ENCODE results near the gene ZCCHC3. TPM values are rescaled to one million over a fixed set of nuclear protein-coding genes. Genes with fewer than 3 reads are reported as not detected.
A peak's percentile ranks its signal among the peaks of the same experiment; 100 is the strongest.
"Not testable (repeated sequence)": the region's sequence is repeated elsewhere in the genome, so short reads cannot be mapped to it uniquely, and the experiment has no call there.

ZCCHC3 gene, protein sequence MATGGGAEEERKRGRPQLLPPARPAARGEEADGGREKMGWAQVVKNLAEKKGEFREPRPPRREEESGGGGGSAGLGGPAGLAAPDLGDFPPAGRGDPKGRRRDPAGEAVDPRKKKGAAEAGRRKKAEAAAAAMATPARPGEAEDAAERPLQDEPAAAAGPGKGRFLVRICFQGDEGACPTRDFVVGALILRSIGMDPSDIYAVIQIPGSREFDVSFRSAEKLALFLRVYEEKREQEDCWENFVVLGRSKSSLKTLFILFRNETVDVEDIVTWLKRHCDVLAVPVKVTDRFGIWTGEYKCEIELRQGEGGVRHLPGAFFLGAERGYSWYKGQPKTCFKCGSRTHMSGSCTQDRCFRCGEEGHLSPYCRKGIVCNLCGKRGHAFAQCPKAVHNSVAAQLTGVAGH
- total RNA-seq: 11.0 TPM
- long read RNA-seq, transcript ZCCHC3-201 (1 exons, 3,354 nt): major isoform, 15 of 15 reads
- long read RNA-seq, partial matches to known transcripts: 0 of 15 reads
- long read RNA-seq, other reads (novel, unspliced or antisense): 0 of 15 reads

- ATAC-seq (peak; percentile 96), DNase-seq (ENCODE audit: missing footprints) (peak; percentile 95)
- intact Hi-C loops (cut with DNase I): loop anchor here (1.0 to 2.0 kb wide), 2 partner anchors 13 to 27 kb away; no protein-coding TSS in a partner anchor
Measured at GRCh38 chr20:297098-297924, at the start of gene ZCCHC3. Gene ZCCHC3 (plus strand): TSS chr20:297570. CDS start chr20:297587, 17 bp downstream.

DNA sequence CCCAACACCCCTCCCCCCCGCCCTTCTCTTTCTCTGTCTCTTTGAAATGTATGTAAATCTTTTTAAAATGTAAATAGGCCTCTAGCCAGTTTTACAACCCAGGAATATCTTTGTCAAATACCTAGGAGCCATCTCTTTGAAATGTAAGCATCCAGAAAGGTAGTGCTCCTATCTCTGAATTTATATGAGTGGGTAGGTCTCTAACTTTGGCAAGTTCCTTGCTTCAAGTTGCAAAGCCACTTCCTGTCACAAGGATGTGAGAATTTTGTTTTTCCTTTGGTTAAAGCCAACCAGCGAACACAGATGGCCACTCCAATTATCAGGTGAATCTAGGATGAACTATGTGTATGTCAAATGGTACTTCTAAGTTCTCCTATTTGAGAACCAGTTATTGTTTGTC lies 46.0 kb upstream of the ZCCHC3 start:
- DNase-seq (ENCODE audit: missing footprints): no peak
- ATAC-seq: no peak
- intact Hi-C loops (cut with DNase I): no loop called here

GRCh38 chr20:252801-253200 lies 44.6 kb upstream of the ZCCHC3 start:
- intact Hi-C loops (cut with DNase I): no loop called here
- no peak for DNase-seq (ENCODE audit: missing footprints)
- no peak for ATAC-seq

DNA sequence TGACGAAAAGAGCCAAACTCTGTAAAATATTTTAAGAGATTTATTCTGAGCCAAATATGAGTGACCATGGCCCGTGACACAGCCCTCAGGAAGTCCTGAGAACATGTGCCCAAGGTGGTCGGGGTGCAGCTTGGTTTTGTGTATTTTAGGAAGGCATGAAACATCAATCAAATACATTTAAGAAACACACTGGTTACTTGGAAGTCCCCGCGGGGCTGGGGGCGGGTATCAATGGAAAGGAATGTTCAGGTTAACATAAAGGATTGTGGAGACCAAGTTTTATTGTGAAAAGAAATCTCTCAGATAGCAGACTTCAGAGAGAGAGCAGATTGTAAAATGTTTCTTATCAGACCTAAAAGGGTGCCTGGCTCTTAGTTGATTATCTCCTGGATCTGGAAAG lies 43.9 kb upstream of the ZCCHC3 start:
- intact Hi-C loops (cut with DNase I); DNase-seq (ENCODE audit: missing footprints); ATAC-seq: not testable (repeated sequence)

- ATAC-seq (peak; percentile 44), DNase-seq (ENCODE audit: missing footprints) (no peak)
- intact Hi-C loops (cut with DNase I): no loop called here
Measured at GRCh38 chr20:257419-257818, 40.0 kb upstream of the ZCCHC3 start, which contains the start of gene DEFB132. Gene DEFB132 (plus strand): TSS chr20:257724. CDS start chr20:257779, 55 bp downstream.

- intact Hi-C loops (cut with DNase I): no loop called here
- no peak for ATAC-seq
- DNase-seq (ENCODE audit: missing footprints): no peak
Measured at GRCh38 chr20:258269-258858, 39.0 kb upstream of the ZCCHC3 start.

- DNase-seq (ENCODE audit: missing footprints): no peak
- no peak for ATAC-seq
- intact Hi-C loops (cut with DNase I): no loop called here
Measured at GRCh38 chr20:258963-259362, 38.4 kb upstream of the ZCCHC3 start.

DNA sequence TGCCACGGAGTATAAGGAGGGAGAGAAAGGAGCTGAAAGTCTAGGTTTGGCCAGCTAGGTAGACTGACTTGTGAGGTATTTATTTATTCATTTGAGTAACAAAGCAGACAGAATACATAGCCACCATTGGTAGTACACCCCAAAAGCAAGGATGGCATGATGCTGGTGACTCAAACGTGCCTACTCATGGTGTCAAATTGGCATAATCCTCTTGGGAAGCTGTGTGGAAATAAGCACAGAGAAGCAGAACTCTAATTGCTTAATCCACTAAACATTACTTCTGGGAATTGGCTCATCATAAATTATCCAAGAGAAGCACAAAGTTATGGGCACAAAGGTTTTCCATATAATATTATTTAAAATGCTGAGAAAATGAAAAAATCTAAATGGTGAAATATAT lies 37.4 kb upstream of the ZCCHC3 start:
- DNase-seq (ENCODE audit: missing footprints) (no peak), ATAC-seq (no peak)
- intact Hi-C loops (cut with DNase I): no loop called here

GRCh38 chr20:263701-264100 lies 33.7 kb upstream of the ZCCHC3 start:
- ATAC-seq (no peak), DNase-seq (ENCODE audit: missing footprints) (no peak)
- intact Hi-C loops (cut with DNase I): no loop called here

GRCh38 chr20:266596-267562 lies 30.5 kb upstream of the ZCCHC3 start:
- intact Hi-C loops (cut with DNase I): no loop called here
- peak; percentile 93 for ATAC-seq

GRCh38 chr20:270517-270916 lies 26.9 kb upstream of the ZCCHC3 start:
- DNase-seq (ENCODE audit: missing footprints) (no peak), ATAC-seq (no peak)
- intact Hi-C loops (cut with DNase I): no loop called here

More at GRCh38 chr20:266596-267562, 30.5 kb upstream of the ZCCHC3 start:
- DNase-seq (ENCODE audit: missing footprints): peak; percentile 92

DNA sequence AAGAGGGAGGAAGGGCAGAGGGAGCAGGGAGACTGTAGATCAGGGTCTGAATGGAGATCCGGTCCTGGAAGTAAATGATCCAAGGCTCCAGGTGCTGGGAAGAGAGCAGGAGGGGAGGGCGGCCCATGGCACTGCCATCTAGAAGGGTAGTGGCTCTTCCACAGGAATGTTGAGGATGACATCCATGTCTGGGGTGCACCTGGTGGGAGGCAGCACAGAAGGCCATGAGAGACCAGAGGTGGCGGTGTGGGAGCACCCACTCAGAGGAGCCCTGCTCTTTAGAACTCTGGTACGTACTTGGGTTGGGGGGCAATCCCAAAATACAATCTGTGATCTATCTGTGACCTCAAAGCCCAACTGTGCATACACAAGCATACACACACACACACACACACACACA lies 26.3 kb upstream of the ZCCHC3 start:
- intact Hi-C loops (cut with DNase I): no loop called here
- DNase-seq (ENCODE audit: missing footprints): no peak

DNA sequence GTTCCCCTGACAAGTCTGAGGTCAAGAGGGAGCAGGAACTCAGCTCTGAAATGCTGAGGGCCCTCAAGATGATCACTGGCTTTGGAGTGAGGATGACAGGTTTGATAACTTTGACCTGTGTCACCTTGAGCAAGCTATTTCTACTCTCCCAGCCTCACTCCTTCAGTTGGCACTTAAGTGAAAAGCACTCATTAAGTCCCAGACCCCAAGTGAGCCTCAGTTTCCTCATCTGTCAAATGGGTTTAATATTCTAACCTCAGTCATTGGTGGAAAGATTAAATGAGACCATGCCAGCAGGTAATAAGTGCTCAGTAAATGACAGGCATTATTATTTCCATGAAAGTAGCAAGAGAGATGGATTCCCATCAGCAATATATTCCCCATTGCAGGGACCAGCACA lies 25.8 kb upstream of the ZCCHC3 start:
- ATAC-seq: no peak

More for the DNA sequence above, 26.3 kb upstream of the ZCCHC3 start:
- ATAC-seq: no peak

GRCh38 chr20:272718-273117 lies 24.7 kb upstream of the ZCCHC3 start:
- no peak for DNase-seq (ENCODE audit: missing footprints)
- no peak for ATAC-seq
- intact Hi-C loops (cut with DNase I): no loop called here

More for the DNA sequence above, 25.8 kb upstream of the ZCCHC3 start:
- DNase-seq (ENCODE audit: missing footprints): no peak
- intact Hi-C loops (cut with DNase I): no loop called here

DNA sequence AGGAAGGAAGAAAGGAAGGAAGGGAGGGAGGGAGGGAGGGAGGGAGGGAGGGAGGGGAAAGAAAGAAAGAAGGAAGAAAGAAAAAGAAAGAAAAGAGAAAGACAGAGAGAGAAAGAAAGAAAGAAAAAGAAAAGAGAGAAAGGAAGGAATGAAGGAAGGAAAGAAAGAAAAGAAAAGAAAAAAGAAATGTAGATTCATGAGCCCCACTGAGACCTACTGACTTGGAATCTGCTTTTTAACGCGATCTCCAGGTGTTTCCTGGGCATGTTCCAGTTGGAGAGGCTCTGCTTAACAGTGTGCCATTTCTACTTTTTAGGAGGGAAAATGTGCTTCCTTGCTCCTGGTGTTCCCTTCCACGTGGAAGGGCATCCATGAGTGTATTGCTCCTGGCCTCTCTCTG lies 23.5 kb upstream of the ZCCHC3 start:
- ATAC-seq (no peak), DNase-seq (ENCODE audit: missing footprints) (no peak)
- intact Hi-C loops (cut with DNase I): no loop called here

DNA sequence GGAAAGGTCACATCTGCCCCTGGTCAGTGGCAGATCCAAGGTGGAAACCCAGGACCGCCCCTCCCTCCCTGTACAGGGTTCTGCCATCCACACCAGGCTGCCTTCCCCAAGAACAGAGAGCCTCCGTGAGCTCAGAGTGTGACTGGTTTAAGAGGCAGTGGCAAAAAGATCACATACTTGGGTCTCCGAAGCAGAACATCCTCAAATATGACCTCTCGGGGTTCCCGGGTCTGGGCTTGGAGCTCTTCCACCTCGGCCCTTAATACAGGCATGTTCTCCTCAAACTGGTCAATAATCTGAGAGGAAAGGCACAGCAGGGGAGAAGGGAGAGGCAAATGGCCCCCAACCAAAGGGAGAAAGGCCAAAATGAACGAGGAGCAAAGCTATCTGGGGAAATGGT lies 21.6 kb upstream of the ZCCHC3 start:
- DNase-seq (ENCODE audit: missing footprints): no peak
- intact Hi-C loops (cut with DNase I): loop anchor here (5.0 kb wide), 1 partner anchor 52 kb away; the partner anchor contains the start of gene SOX12
- ATAC-seq: no peak

- ATAC-seq (no peak), DNase-seq (ENCODE audit: missing footprints) (no peak)
- intact Hi-C loops (cut with DNase I): loop anchor here (5.0 kb wide), 1 partner anchor 50 kb away; the partner anchor contains the start of gene SOX12
Measured at GRCh38 chr20:276620-277495, 20.5 kb upstream of the ZCCHC3 start.

Measured in Right ventricle myocardium inferior (tissue), 1 donor.